IPS DF 6.9 (cell line): ENCODE data around the gene NFE2L2.
"Not testable (repeated sequence)": the region's sequence is repeated elsewhere in the genome, so short reads cannot be mapped to it uniquely, and the experiment has no call there.

ENCODE experiments used
- DNase-seq: peaks from one replicate; pipeline ENCODE4 v3.0.0-alpha.2; 2013; ENCODE audit warnings: low read depth, low spot score
- H3K27ac ChIP-seq: one replicate; pipeline ENCODE4 v1.5.1; 2013; ENCODE audit warnings: low read length, control low read depth
- H3K27me3 ChIP-seq: 2 replicates; pipeline ENCODE4 v1.6.1; 2013; ENCODE audit warnings: mild to moderate bottlenecking, low read length; ENCODE audit not compliant: control insufficient read depth, insufficient read depth
- H3K36me3 ChIP-seq: 2 replicates; pipeline ENCODE4 v1.6.1; 2013; ENCODE audit warnings: low read length; ENCODE audit not compliant: control insufficient read depth, insufficient read depth
- H3K4me1 ChIP-seq: 2 replicates; pipeline ENCODE4 v1.6.1; 2013; ENCODE audit warnings: low read length; ENCODE audit not compliant: control insufficient read depth, insufficient read depth
- H3K4me3 ChIP-seq: 2 replicates; pipeline ENCODE4 v1.5.1; 2013; ENCODE audit warnings: mild to moderate bottlenecking, low read length
- H3K9me3 ChIP-seq: 2 replicates; pipeline ENCODE4 v1.6.1; 2013; ENCODE audit warnings: low read length, inconsistent platforms; ENCODE audit not compliant: control insufficient read depth, insufficient read depth
- WGBS: extraction: QIAGEN DNeasy Blood & Tissue Kit; methylation state at CpG from one replicate; pipeline ENCODE4 v1.1.7; 2013; ENCODE audit warnings: mixed read lengths, missing lambda C conversion rate; ENCODE audit not compliant: insufficient read length, insufficient coverage; 5-methylcytosine and 5-hydroxymethylcytosine counted together

NFE2L2 gene

GRCh38 chr2:177195194-177195593 lies 69.3 kb downstream of the NFE2L2 start:
- no CpG with 5 or more reads among the region's 1 CpG for WGBS
- Histone ChIP-seq H3K4me3 (no peak overlapping the region), H3K27me3 (no peaks in the 10 kb centered on the region)

GRCh38 chr2:177193240-177193639 lies 71.3 kb downstream of the NFE2L2 start:
- Histone ChIP-seq H3K27me3 (no peaks in the 10 kb centered on the region), H3K9me3 (no peaks in the 10 kb centered on the region), H3K4me1 (no peaks in the 10 kb centered on the region), H3K4me3 (no peak overlapping the region), H3K36me3 (no peaks in the 10 kb centered on the region), H3K27ac (no peak overlapping the region)
- no CpG with 5 or more reads among the region's 4 CpGs for WGBS
- DNase-seq = no peak

More at GRCh38 chr2:177195194-177195593, 69.3 kb downstream of the NFE2L2 start:
- no peak for DNase-seq
- Histone ChIP-seq H3K36me3 (no peaks in the 10 kb centered on the region), H3K4me1 (no peaks in the 10 kb centered on the region), H3K27ac (no peak overlapping the region), H3K9me3 (no peaks in the 10 kb centered on the region)

- no peak overlapping the region for H3K4me3 ChIP-seq
- H3K36me3 ChIP-seq = no peaks in the 10 kb centered on the region
- H3K27ac ChIP-seq = no peak overlapping the region
- H3K27me3 ChIP-seq = no peaks in the 10 kb centered on the region
- no peaks in the 10 kb centered on the region for H3K4me1 ChIP-seq
- no peaks in the 10 kb centered on the region for H3K9me3 ChIP-seq
- WGBS = no CpG with 5 or more reads among the region's 1 CpG
- DNase-seq = no peak
Measured at GRCh38 chr2:177192788-177193187, 71.7 kb downstream of the NFE2L2 start.

GRCh38 chr2:177190941-177191340 lies 73.6 kb downstream of the NFE2L2 start:
- no peaks in the 10 kb centered on the region for H3K36me3 ChIP-seq
- no peaks in the 10 kb centered on the region for H3K4me1 ChIP-seq
- no peaks in the 10 kb centered on the region for H3K27me3 ChIP-seq
- no peak for DNase-seq
- no peak overlapping the region for H3K4me3 ChIP-seq
- WGBS = no CpG with 5 or more reads among the region's 1 CpG
- H3K27ac ChIP-seq = no peak overlapping the region
- no peaks in the 10 kb centered on the region for H3K9me3 ChIP-seq

GRCh38 chr2:177188482-177189469 lies 75.8 kb downstream of the NFE2L2 start:
- DNase-seq = no peak
- Histone ChIP-seq H3K27me3 (no peaks in the 10 kb centered on the region), H3K9me3 (no peaks in the 10 kb centered on the region), H3K4me3 (no peak overlapping the region), H3K36me3 (no peaks in the 10 kb centered on the region), H3K4me1 (no peaks in the 10 kb centered on the region), H3K27ac (no peak overlapping the region)
- no CpG with 5 or more reads among the region's 7 CpGs for WGBS

GRCh38 chr2:177187631-177188312 lies 76.8 kb downstream of the NFE2L2 start:
- no peak overlapping the region for H3K4me3 ChIP-seq
- DNase-seq = no peak
- no peaks in the 10 kb centered on the region for H3K36me3 ChIP-seq
- no peaks in the 10 kb centered on the region for H3K4me1 ChIP-seq
- H3K9me3 ChIP-seq = no peaks in the 10 kb centered on the region
- no CpG with 5 or more reads among the region's 8 CpGs for WGBS
- no peaks in the 10 kb centered on the region for H3K27me3 ChIP-seq
- no peak overlapping the region for H3K27ac ChIP-seq

GRCh38 chr2:177186038-177186437 lies 78.5 kb downstream of the NFE2L2 start:
- H3K27ac ChIP-seq, H3K36me3 ChIP-seq, H3K27me3 ChIP-seq, H3K9me3 ChIP-seq, H3K4me3 ChIP-seq, DNase-seq, H3K4me1 ChIP-seq: not testable (repeated sequence)
- WGBS = no CpG with 5 or more reads among the region's 7 CpGs

- Histone ChIP-seq H3K9me3 (no peaks in the 10 kb centered on the region), H3K27me3 (no peaks in the 10 kb centered on the region), H3K36me3 (no peaks in the 10 kb centered on the region), H3K27ac (no peak overlapping the region), H3K4me1 (no peaks in the 10 kb centered on the region), H3K4me3 (no peak overlapping the region)
- no peak for DNase-seq
- no CpG with 5 or more reads among the region's 1 CpG for WGBS
Measured at GRCh38 chr2:177184606-177185005, 79.9 kb downstream of the NFE2L2 start.

- no peaks in the 10 kb centered on the region for H3K27me3 ChIP-seq
- H3K4me1 ChIP-seq = no peaks in the 10 kb centered on the region
- no peak overlapping the region for H3K27ac ChIP-seq
- H3K36me3 ChIP-seq = no peaks in the 10 kb centered on the region
- no peak for DNase-seq
- H3K9me3 ChIP-seq = no peaks in the 10 kb centered on the region
- no peak overlapping the region for H3K4me3 ChIP-seq
Measured at GRCh38 chr2:177183860-177184259, 80.7 kb downstream of the NFE2L2 start.
